ENCODE measurements around the gene WHRN.
A peak's percentile ranks its signal among the peaks of the same experiment; 100 is the strongest.

The WHRN gene

GRCh38 chr9:114521846-114522245, 16.6 kb upstream of the WHRN start:
- no peaks in the 10 kb centered on the region for H3K36me3 ChIP-seq (ENCODE audit: insufficient read depth)
- no peak overlapping the region for H3K27ac ChIP-seq
- peaks cover 25% of the 10 kb centered on the region for H3K4me1 ChIP-seq (ENCODE audit: low read depth, poor library complexity, severe bottlenecking)
- no peak overlapping the region for H3K4me3 ChIP-seq (IDR thresholded peaks at IDR 0.05; ENCODE audit: insufficient read depth, low read depth, low read length)
- no peak overlapping the region for H3K9ac ChIP-seq
- no peak overlapping the region for H2AFZ ChIP-seq (ENCODE audit: low read depth)
- H4K20me1 ChIP-seq (ENCODE audit: insufficient read depth), result no peaks in the 10 kb centered on the region
- H3K4me2 ChIP-seq, result no peak overlapping the region
- no peak for TF ChIP-seq CTCF (conservative IDR thresholded peaks at IDR 0.05; ENCODE audit: low read depth, low read length)
- H3K79me2 ChIP-seq (ENCODE audit: insufficient read depth, low read depth), result no peaks in the 10 kb centered on the region
- no peaks in the 10 kb centered on the region for H3K27me3 ChIP-seq (ENCODE audit: insufficient read depth, low read depth)

DNA sequence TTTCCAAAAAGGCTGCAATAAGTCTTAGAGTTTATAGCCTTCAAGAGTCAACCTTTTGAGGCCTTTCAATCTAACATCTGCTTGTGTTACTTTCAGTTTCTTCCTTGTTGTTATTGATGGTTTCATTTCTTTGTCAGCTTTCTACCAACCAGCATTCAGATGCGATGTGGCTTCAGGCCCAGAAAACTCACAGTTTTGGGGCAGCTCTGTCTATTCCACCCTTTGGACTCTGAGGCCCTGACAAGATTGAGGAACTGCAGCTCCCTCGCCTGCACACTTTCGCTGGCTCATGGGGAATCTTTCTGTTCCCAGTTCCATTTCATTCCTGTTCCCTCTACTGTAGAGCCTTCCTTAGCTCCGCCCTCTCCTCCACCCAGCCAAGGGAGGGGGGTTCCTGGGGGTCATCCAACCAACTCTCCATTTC, 13.3 kb upstream of the WHRN start:
- H3K4me3 ChIP-seq (IDR thresholded peaks at IDR 0.05; ENCODE audit: insufficient read depth, low read depth, low read length), result no peak overlapping the region
- H3K36me3 ChIP-seq (ENCODE audit: insufficient read depth), result no peaks in the 10 kb centered on the region
- peaks cover 29% of the 10 kb centered on the region for H3K4me1 ChIP-seq (ENCODE audit: low read depth, poor library complexity, severe bottlenecking)
- no peaks in the 10 kb centered on the region for H3K27me3 ChIP-seq (ENCODE audit: insufficient read depth, low read depth)
- H3K4me2 ChIP-seq, result peak overlapping the region; percentile 73
- no peaks in the 10 kb centered on the region for H3K79me2 ChIP-seq (ENCODE audit: insufficient read depth, low read depth)
- no peak for TF ChIP-seq CTCF (conservative IDR thresholded peaks at IDR 0.05; ENCODE audit: low read depth, low read length)
- H2AFZ ChIP-seq (ENCODE audit: low read depth), result peak overlapping the region; percentile 28
- H3K27ac ChIP-seq, result peak overlapping the region; percentile 33
- H3K9ac ChIP-seq, result peak overlapping the region; percentile 4; the same call in 1 of the 2 replicates
- H4K20me1 ChIP-seq (ENCODE audit: insufficient read depth), result no peaks in the 10 kb centered on the region

DNA sequence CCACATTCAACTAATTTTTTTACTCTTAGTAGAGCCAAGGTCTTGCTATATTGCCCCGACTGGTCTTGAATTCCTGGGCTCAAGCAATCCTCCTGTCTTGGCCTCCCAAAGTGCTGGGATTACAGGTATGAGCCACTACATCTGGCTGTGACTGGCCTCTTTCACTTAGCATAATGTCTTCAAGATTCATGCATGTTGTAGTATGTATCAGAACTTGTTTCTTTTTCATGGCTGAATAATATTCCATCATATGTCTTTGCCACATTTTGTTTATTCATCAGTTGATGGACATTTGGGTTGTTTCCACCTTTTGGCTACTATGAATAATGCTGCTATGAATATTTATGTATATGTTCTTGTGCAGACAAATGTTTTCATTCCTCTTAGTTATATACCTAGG, 12.8 kb upstream of the WHRN start:
- Histone ChIP-seq H3K4me2 (peak overlapping the region; percentile 73), H3K27me3 (ENCODE audit: insufficient read depth, low read depth) (no peaks in the 10 kb centered on the region), H4K20me1 (ENCODE audit: insufficient read depth) (no peaks in the 10 kb centered on the region), H3K27ac (peak overlapping the region; percentile 33; the same call in 1 of the 2 replicates), H3K4me1 (ENCODE audit: low read depth, poor library complexity, severe bottlenecking) (peaks cover 33% of the 10 kb centered on the region), H3K4me3 (IDR thresholded peaks at IDR 0.05; ENCODE audit: insufficient read depth, low read depth, low read length) (no peak overlapping the region), H3K79me2 (ENCODE audit: insufficient read depth, low read depth) (no peaks in the 10 kb centered on the region), H2AFZ (ENCODE audit: low read depth) (peak overlapping the region; percentile 28), H3K36me3 (ENCODE audit: insufficient read depth) (no peaks in the 10 kb centered on the region), H3K9ac (no peak overlapping the region)
- TF ChIP-seq CTCF (conservative IDR thresholded peaks at IDR 0.05; ENCODE audit: low read depth, low read length), result no peak

DNA sequence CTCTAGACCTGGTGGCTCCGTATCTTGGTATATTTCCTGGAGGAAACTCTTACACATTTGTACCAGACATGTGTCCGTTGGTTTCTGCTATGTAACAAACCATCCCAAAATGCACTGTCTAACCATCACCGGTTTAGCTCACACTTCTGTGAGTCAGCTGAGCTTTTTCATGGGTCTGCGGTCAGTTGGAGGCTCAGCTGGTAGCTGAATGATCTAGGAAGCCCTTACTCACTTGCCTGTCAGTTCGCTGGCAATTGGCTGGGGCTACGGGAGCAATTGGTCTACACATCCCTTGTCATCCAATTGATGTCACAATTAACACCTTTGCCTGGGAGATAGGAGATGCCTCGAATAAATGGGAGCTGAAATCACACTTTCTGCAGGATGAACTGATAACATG, 11.6 kb upstream of the WHRN start:
- Histone ChIP-seq H2AFZ (ENCODE audit: low read depth) (no peak overlapping the region), H3K27ac (no peak overlapping the region), H3K4me1 (ENCODE audit: low read depth, poor library complexity, severe bottlenecking) (peaks cover 33% of the 10 kb centered on the region), H3K27me3 (ENCODE audit: insufficient read depth, low read depth) (no peaks in the 10 kb centered on the region), H3K4me3 (IDR thresholded peaks at IDR 0.05; ENCODE audit: insufficient read depth, low read depth, low read length) (no peak overlapping the region), H3K79me2 (ENCODE audit: insufficient read depth, low read depth) (no peaks in the 10 kb centered on the region), H4K20me1 (ENCODE audit: insufficient read depth) (no peaks in the 10 kb centered on the region), H3K36me3 (ENCODE audit: insufficient read depth) (no peaks in the 10 kb centered on the region), H3K9ac (no peak overlapping the region), H3K4me2 (no peak overlapping the region)
- no peak for TF ChIP-seq CTCF (conservative IDR thresholded peaks at IDR 0.05; ENCODE audit: low read depth, low read length)
